GM12801 (cell line): ENCODE measurements around the gene AP4S1.

Experiments used
- CTCF ChIP-seq: IDR thresholded peaks from one replicate; pipeline ENCODE4 v1.5.1; 2011; ENCODE audit warnings: control low read depth; ENCODE audit not compliant: insufficient read length; ENCODE audit errors: extremely low read depth

The AP4S1 gene

DNA sequence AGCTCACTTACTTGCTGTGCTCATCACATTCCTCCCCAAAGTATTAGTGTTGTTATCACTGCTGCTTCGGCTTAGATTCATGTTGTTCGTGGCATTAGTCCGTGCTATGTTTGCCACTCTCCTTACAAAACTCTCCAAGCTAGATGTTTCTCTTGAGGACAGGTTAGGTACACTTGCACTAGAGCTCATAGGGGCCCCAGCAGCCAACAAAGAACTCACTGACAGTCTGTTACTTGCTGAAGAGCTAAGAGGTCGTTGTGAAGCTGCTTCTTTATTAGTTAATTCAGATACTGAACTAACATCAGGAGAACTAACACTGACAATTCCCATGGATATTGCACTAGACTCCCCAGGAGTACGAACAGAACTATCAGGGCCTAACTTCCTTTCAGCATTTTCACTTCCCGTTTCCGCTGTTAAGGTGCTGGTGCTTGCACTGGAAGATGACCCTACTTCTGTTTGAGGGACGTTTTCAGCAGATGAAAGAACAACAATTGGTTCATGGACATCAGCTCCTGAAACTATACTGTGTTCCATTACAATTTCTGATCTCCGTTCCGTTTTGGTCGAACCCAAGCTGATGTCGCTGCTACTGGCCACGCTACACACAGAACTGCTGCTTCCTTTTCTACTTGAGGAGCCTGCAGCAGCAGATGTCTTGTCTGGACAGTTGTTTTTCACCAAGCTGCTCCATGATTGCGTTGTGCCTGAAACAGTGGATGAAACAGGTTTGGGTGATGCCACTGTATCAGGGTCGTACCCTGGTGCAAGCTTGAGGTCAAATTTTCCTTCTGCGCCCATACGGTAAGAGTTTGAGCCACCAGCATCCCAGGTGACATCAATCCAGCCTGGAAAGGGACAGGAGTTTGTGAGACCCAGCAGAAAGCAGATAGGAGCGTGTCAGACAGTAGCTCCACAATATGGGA is 103.4 kb downstream of the AP4S1 start:
- no peak for TF ChIP-seq CTCF

- TF ChIP-seq CTCF = no peak
These were observed 107.7 kb downstream of the AP4S1 start for GRCh38 chr14:31133133-31133532.

- no peak for TF ChIP-seq CTCF
These were observed 111.9 kb downstream of the AP4S1 start for GRCh38 chr14:31137214-31137889.

GRCh38 chr14:31138301-31138700 is 112.9 kb downstream of the AP4S1 start:
- no peak for TF ChIP-seq CTCF

DNA sequence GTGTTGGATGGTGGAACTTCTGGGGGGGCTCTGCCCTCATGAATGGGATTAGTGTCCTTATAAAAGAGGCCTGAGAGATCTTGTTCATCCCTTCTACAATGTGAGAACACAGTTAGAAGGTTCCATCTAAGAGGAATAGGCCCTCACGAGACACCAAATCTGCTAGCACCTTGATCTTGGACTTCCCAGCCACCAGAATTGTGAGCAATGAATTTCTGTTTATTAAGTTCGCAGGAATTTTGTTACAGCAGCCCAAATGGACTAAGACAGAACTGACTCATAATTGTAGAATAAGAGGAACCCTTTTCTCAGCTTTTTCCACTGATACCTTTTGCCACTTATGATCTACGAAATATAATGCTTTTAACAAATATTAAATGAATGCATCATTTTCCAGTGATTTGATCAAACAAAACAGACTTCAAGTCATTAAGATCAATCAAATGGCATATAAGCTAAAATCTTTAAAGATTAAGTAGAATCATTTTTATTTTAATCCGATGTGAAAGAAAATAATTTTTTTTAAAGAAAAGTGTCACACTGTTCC is 113.9 kb downstream of the AP4S1 start:
- TF ChIP-seq CTCF = no peak

GRCh38 chr14:31142455-31143087 is 117.1 kb downstream of the AP4S1 start:
- no peak for TF ChIP-seq CTCF
